IMR-90 (cell line): ENCODE data around the gene PDRG1. TPM values are rescaled to one million over a fixed set of nuclear protein-coding genes. Genes with fewer than 3 reads are reported as not detected.

Source experiments
- ATAC-seq: fragments of 200-7000 bp; cut with Tn5 transposase; 2 replicates; pipeline ENCODE4 v1.9.1; 2020; ENCODE audit warnings: low read depth, mild to moderate bottlenecking, moderate library complexity
- BruUV-seq: library from RNA; stranded (reverse); fragments of 400-500 nt; replicated peaks from 2 replicates; lab custom pipeline; 2021; lab: Mats Ljungman, UMichigan
- CTCF ChIA-PET: fragments of 300-600 bp; formaldehyde crosslinking; extraction: SDS; loops from one replicate; lab custom pipeline; 2021; ENCODE audit warnings: antibody characterized with exemption; lab: Yijun Ruan, JAX
- POLR2A ChIA-PET: fragments of 300-600 bp; sonication (Branson Sonifier 250); formaldehyde crosslinking; loops from one replicate; lab custom pipeline; 2022; ENCODE audit warnings: antibody characterized with exemption; ENCODE audit not compliant: unreplicated experiment; lab: Charles Lee
- DNase-seq: peaks from one replicate; pipeline ENCODE4 v3.0.0; 2013
- H2AFZ ChIP-seq: replicated peaks from 2 replicates; pipeline ENCODE3; 2013; ENCODE audit warnings: low read length, mild to moderate bottlenecking; ENCODE audit not compliant: poor library complexity
- H2AK5ac ChIP-seq: 2 replicates; pipeline ENCODE4 v1.6.1; 2013; ENCODE audit warnings: low read depth, low read length, inconsistent platforms
- H2AK9ac ChIP-seq: replicated peaks from 2 replicates; pipeline ENCODE3; 2013; ENCODE audit warnings: mild to moderate bottlenecking, low read depth, low read length, moderate library complexity; ENCODE audit not compliant: poor library complexity
- H2BK120ac ChIP-seq: 2 replicates; pipeline ENCODE4 v1.6.1; 2013; ENCODE audit warnings: low read depth, low read length, inconsistent platforms
- H2BK15ac ChIP-seq: 3 replicates; pipeline ENCODE4 v1.6.1; 2013; ENCODE audit warnings: low read depth, low read length, inconsistent platforms
- H2BK20ac ChIP-seq: 2 replicates; pipeline ENCODE4 v1.6.1; 2013; ENCODE audit warnings: low read depth, mild to moderate bottlenecking, inconsistent platforms, low read length, moderate library complexity
- H2BK5ac ChIP-seq: 2 replicates; pipeline ENCODE4 v1.6.1; 2013; ENCODE audit warnings: mild to moderate bottlenecking, low read depth, low read length, inconsistent platforms; ENCODE audit not compliant: poor library complexity, severe bottlenecking
- H3K14ac ChIP-seq: replicated peaks from 2 replicates; pipeline ENCODE4 v1.6.1; 2013; ENCODE audit warnings: low read depth, low read length, inconsistent platforms
- H3K18ac ChIP-seq: 2 replicates; pipeline ENCODE4 v1.6.1; 2013; ENCODE audit warnings: low read depth, low read length, control low read depth
- H3K23ac ChIP-seq: 2 replicates; pipeline ENCODE4 v1.6.1; 2013; ENCODE audit warnings: low read depth, low read length, inconsistent platforms
- H3K27ac ChIP-seq: 2 replicates; pipeline ENCODE4 v1.5.1; 2013; ENCODE audit warnings: mild to moderate bottlenecking, control low read depth, low read length; ENCODE audit not compliant: insufficient read depth
- H3K27me3 ChIP-seq: 2 replicates; pipeline ENCODE4 v1.6.1; 2013; ENCODE audit warnings: low read length; ENCODE audit not compliant: control insufficient read depth, insufficient read depth
- H3K36me3 ChIP-seq: 2 replicates; pipeline ENCODE4 v1.6.1; 2013; ENCODE audit warnings: low read length, mixed read lengths; ENCODE audit not compliant: control insufficient read depth, insufficient read depth
- H3K4ac ChIP-seq: 2 replicates; pipeline ENCODE4 v1.6.1; 2013; ENCODE audit warnings: low read depth, low read length, inconsistent platforms
- H3K4me1 ChIP-seq: 2 replicates; pipeline ENCODE4 v1.6.1; 2013; ENCODE audit warnings: low read length, mixed read lengths; ENCODE audit not compliant: control insufficient read depth, insufficient read depth
- H3K4me2 ChIP-seq: 2 replicates; pipeline ENCODE4 v1.6.1; 2013; ENCODE audit warnings: low read depth, mild to moderate bottlenecking, control low read depth, low read length, moderate library complexity
- H3K4me3 ChIP-seq: 2 replicates; pipeline ENCODE4 v1.5.1; 2013; ENCODE audit warnings: low read depth, mild to moderate bottlenecking, control low read depth, low read length, moderate library complexity; ENCODE audit not compliant: insufficient read depth
- H3K56ac ChIP-seq: 2 replicates; pipeline ENCODE4 v1.6.1; 2013; ENCODE audit warnings: low read length, inconsistent platforms; ENCODE audit not compliant: insufficient read depth; ENCODE audit errors: extremely low read depth
- H3K79me1 ChIP-seq, 2 experiments: 2 replicates each; pipeline ENCODE4 v1.6.1; 2013; ENCODE audit warnings: low read length in 2 of 2, inconsistent platforms in 1 of 2, low read depth in 1 of 2
- H3K9ac ChIP-seq: 2 replicates; pipeline ENCODE4 v1.6.1; 2013; ENCODE audit warnings: low read depth, low read length, control low read depth
- H3K9me1 ChIP-seq: 2 replicates; pipeline ENCODE4 v1.6.1; 2013; ENCODE audit warnings: low read length, inconsistent platforms; ENCODE audit not compliant: insufficient read depth
- H3K9me3 ChIP-seq: 2 replicates; pipeline ENCODE4 v1.6.1; 2013; ENCODE audit warnings: low read length; ENCODE audit not compliant: control insufficient read depth, insufficient read depth
- H4K20me1 ChIP-seq: 2 replicates; pipeline ENCODE4 v1.6.1; 2013; ENCODE audit warnings: low read length, inconsistent platforms; ENCODE audit not compliant: insufficient read depth
- H4K5ac ChIP-seq: 2 replicates; pipeline ENCODE4 v1.6.1; 2013; ENCODE audit warnings: mild to moderate bottlenecking, low read depth, low read length, control low read depth
- H4K8ac ChIP-seq, 2 experiments: 2 replicates each; pipeline ENCODE4 v1.6.1; 2013; ENCODE audit warnings: low read depth in 2 of 2, low read length in 2 of 2, control low read depth in 1 of 2, inconsistent platforms in 1 of 2
- H4K91ac ChIP-seq: 2 replicates; pipeline ENCODE4 v1.6.1; 2013; ENCODE audit warnings: low read depth, low read length, inconsistent platforms; ENCODE audit not compliant: insufficient read depth
- BHLHE40 ChIP-seq: fragments of 150-350 bp; IDR thresholded peaks from 2 replicates; pipeline ENCODE4 v1.6.1; 2016; ENCODE audit warnings: mild to moderate bottlenecking, low read depth, low read length
- CEBPB ChIP-seq: IDR thresholded peaks from 2 replicates; pipeline ENCODE4 v1.6.1; 2012; ENCODE audit warnings: low read depth, low read length, improper control_type of control experiment
- CHD1 ChIP-seq: IDR thresholded peaks from 2 replicates; pipeline ENCODE4 v1.6.1; 2012; ENCODE audit warnings: low read depth, low read length, improper control_type of control experiment
- CTCF ChIP-seq: conservative IDR thresholded peaks from 2 replicates; pipeline ENCODE4 v1.5.1; 2012; ENCODE audit warnings: mild to moderate bottlenecking, low read depth, low read length, improper control_type of control experiment
- ELK1 ChIP-seq: fragments of 150-350 bp; IDR thresholded peaks from 2 replicates; pipeline ENCODE4 v1.6.1; 2016; ENCODE audit warnings: low read depth, mild to moderate bottlenecking, low read length, moderate library complexity, borderline replicate concordance
- FOS ChIP-seq: fragments of 150-350 bp; IDR thresholded peaks from 2 replicates; pipeline ENCODE4 v1.6.1; 2016; ENCODE audit warnings: low read depth, low read length
- MAFK ChIP-seq: IDR thresholded peaks from 2 replicates; pipeline ENCODE4 v1.6.1; 2012; ENCODE audit warnings: low read depth, low read length, improper control_type of control experiment
- MAZ ChIP-seq: IDR thresholded peaks from 2 replicates; pipeline ENCODE4 v1.6.1; 2012; ENCODE audit warnings: low read depth, mild to moderate bottlenecking, low read length, improper control_type of control experiment, moderate library complexity, borderline replicate concordance
- MXI1 ChIP-seq: IDR thresholded peaks from 2 replicates; pipeline ENCODE4 v1.6.1; 2012; ENCODE audit warnings: low read depth, mild to moderate bottlenecking, low read length, moderate library complexity, borderline replicate concordance
- NFE2L2 ChIP-seq: fragments of 150-350 bp; IDR thresholded peaks from 2 replicates; pipeline ENCODE4 v1.6.1; 2016; ENCODE audit warnings: low read depth, mild to moderate bottlenecking, low read length
- POLR2A ChIP-seq: IDR thresholded peaks from 2 replicates; pipeline ENCODE4 v1.6.1; 2012; ENCODE audit warnings: mild to moderate bottlenecking, low read depth, low read length
- RAD21 ChIP-seq: IDR thresholded peaks from 2 replicates; pipeline ENCODE4 v1.6.1; 2012; ENCODE audit warnings: low read length, improper control_type of control experiment
- RFX5 ChIP-seq: IDR thresholded peaks from 2 replicates; pipeline ENCODE4 v1.8.0; 2012; ENCODE audit warnings: low read depth, mild to moderate bottlenecking, low read length, moderate library complexity
- SMC3 ChIP-seq: fragments of 150-350 bp; IDR thresholded peaks from 2 replicates; pipeline ENCODE4 v1.6.1; 2016; ENCODE audit warnings: low read depth, mild to moderate bottlenecking, antibody characterized with exemption, low read length, moderate library complexity
- USF2 ChIP-seq: fragments of 150-350 bp; IDR thresholded peaks from 2 replicates; pipeline ENCODE4 v1.6.1; 2017; ENCODE audit warnings: mild to moderate bottlenecking, antibody characterized with exemption, low read length, low read depth
- WGBS, 2 experiments: methylation state at CpG; one replicate each; pipeline versions ENCODE4 v1.1.5 to v1.1.7; 2013; ENCODE audit warnings: missing lambda C conversion rate in 2 of 2; ENCODE audit not compliant: insufficient read length in 1 of 2; ENCODE audit errors: extremely low coverage in 2 of 2; 5-methylcytosine and 5-hydroxymethylcytosine counted together
- dilution Hi-C: fragments of 300-500 bp; cut with HindIII; formaldehyde crosslinking; loops from one replicate; pipeline ENCODE4 v1.14.3; 2018; ENCODE audit warnings: low sequenced_read_pairs; ENCODE audit not compliant: unreplicated experiment
- in situ Hi-C: fragments of 300-500 bp; cut with MboI; formaldehyde crosslinking; loops from 3 replicates; pipeline ENCODE4 v1.14.3; 2019; ENCODE audit warnings: low sequenced_read_pairs, inconsistent platforms, mixed read lengths
- intact Hi-C: fragments of 100-400 bp; cut with micrococcal nuclease; formaldehyde crosslinking; loops from 2 replicates; pipeline ENCODE4 v1.10.0; 2022
- polyA plus RNA-seq, 3 experiments: library from polyadenylated mRNA; depleted of rRNA; stranded (reverse); fragments of >200 nt; gene quantifications; 2 replicates each; pipeline ENCODE4 v1.2.3, GENCODE V29; 2012; ENCODE audit warnings: low replicate concordance in 1 of 3
- total RNA-seq: library from RNA; depleted of rRNA; stranded (reverse); fragments of >200 nt; gene quantifications from 2 replicates; pipeline ENCODE4 v1.2.3, GENCODE V29; 2012

PDRG1 gene
- total and polyA plus RNA-seq, 2 of the 4 experiments (the other 2 are of a cell fraction) = 5.0 to 15.7 TPM

- H2BK120ac ChIP-seq = no peak overlapping the region
- no peak overlapping the region for H2BK5ac ChIP-seq
- peaks cover 20% of the 10 kb centered on the region for H3K27me3 ChIP-seq
- H4K8ac ChIP-seq = no peak overlapping the region
- no peak overlapping the region for H3K9ac ChIP-seq
- dilution Hi-C loops = no loop called here
- no peak overlapping the region for H4K5ac ChIP-seq
- no peak overlapping the region for H3K18ac ChIP-seq
- DNase-seq (no peak), ATAC-seq (no peak)
- H3K4me3 ChIP-seq = no peak overlapping the region
- no peak overlapping the region for H4K91ac ChIP-seq
- no peak overlapping the region for H3K4me2 ChIP-seq
- no peak overlapping the region for H3K4ac ChIP-seq
- H4K20me1 ChIP-seq = no peaks in the 10 kb centered on the region
- no peak for TF ChIP-seq MXI1
- TF ChIP-seq SMC3 = no peak
- no peak for TF ChIP-seq RAD21
- no peak for TF ChIP-seq CHD1
- TF ChIP-seq CTCF = no peak
- TF ChIP-seq MAZ = no peak
- no peak for TF ChIP-seq USF2
- no peak for TF ChIP-seq RFX5
- TF ChIP-seq FOS = no peak
- no peak for TF ChIP-seq MAFK
- TF ChIP-seq CEBPB = no peak
- no peak for TF ChIP-seq NFE2L2
- no peak for TF ChIP-seq POLR2A
- no peak for TF ChIP-seq ELK1
- TF ChIP-seq BHLHE40 = no peak
- H3K14ac ChIP-seq = no peak overlapping the region
- no peak overlapping the region for H2AK9ac ChIP-seq
- H2BK15ac ChIP-seq = no peak overlapping the region
- H3K4me1 ChIP-seq = no peaks in the 10 kb centered on the region
- H3K27ac ChIP-seq = no peak overlapping the region
- H3K9me3 ChIP-seq = no peaks in the 10 kb centered on the region
- H2AFZ ChIP-seq = no peak overlapping the region
- no peaks in the 10 kb centered on the region for H3K9me1 ChIP-seq
- BruUV-seq = no TSS peak
- CTCF ChIA-PET = no interaction called here
- intact Hi-C loops = no loop called here
- POLR2A ChIA-PET = no interaction called here
- H3K36me3 ChIP-seq = no peaks in the 10 kb centered on the region
- H3K56ac ChIP-seq = no peak overlapping the region
- WGBS, 2 experiments = no CpG with 5 or more reads among the region's 10 CpGs
- in situ Hi-C loops = no loop called here
- H2AK5ac ChIP-seq = no peak overlapping the region
- H2BK20ac ChIP-seq = no peak overlapping the region
- no peak overlapping the region for H3K23ac ChIP-seq
- H3K79me1 ChIP-seq = no peaks in the 10 kb centered on the region
These were observed 18.1 kb downstream of the PDRG1 start for GRCh38 chr20:31933698-31934097.
